Suprapubic skin (tissue), 4 donors: Measurements from ENCODE around the gene SCP2D1.

Source experiments
- CTCF ChIP-seq, 2 donors: fragments of 200-600 bp in 1 of 2; fragments of 450-650 bp in 1 of 2; sonication (generic) in 1 of 2; IDR thresholded peaks; one replicate each; pipeline ENCODE4 v1.5.1; 2016 to 2019; ENCODE audit warnings: antibody characterized with exemption in 2 of 2, mild to moderate bottlenecking in 1 of 2, moderate library complexity in 1 of 2
- EP300 ChIP-seq: sonication (generic); formaldehyde crosslinking; IDR thresholded peaks from one replicate; pipeline ENCODE4 v1.6.1; 2017; ENCODE audit warnings: antibody characterized with exemption
- POLR2A ChIP-seq, 2 donors: fragments of 450-650 bp; IDR thresholded peaks; one replicate each; pipeline ENCODE4 v1.6.1; 2017; ENCODE audit warnings: antibody characterized with exemption in 2 of 2, mild to moderate bottlenecking in 2 of 2, moderate library complexity in 2 of 2
- POLR2AphosphoS5 ChIP-seq, 3 donors: sonication (generic); formaldehyde crosslinking; IDR thresholded peaks; one replicate each; pipeline ENCODE4 v1.6.1; 2017; ENCODE audit warnings: antibody characterized with exemption in 3 of 3

DNA sequence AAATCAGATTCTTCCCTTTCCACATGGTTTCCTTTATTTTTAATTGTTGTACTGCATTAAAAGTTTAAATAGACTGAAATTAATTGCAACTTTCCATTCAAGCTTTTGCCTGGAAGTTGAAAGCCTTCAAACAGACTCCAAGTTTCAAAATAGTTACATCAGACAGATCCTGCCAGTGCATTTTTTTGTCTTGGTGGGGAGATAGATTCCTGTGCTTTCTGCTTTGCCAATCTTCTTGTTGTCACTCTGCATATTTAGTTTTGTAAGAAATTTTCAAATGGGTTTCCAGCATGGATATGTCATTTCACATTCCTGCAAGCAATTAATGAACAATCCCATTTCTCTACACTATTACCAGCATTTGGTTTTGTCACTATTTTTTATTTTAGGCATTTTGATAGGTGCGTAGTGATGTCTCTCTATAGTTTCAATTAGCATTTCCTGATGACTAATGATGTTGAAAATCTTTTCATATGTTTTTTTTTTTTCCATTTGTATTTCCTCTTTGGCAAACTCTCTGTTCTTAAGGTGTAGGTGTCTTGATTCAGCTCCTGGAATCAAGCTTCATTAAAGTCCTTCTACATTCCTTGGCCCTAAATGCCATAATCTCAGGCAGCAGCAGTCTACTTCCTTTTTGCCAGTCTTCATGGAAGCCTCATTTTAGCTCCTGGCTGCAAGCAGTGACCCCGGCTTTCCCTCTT lies 40.5 kb downstream of the SCP2D1 start:
- no peak for TF ChIP-seq CTCF (IDR thresholded peaks at IDR 0.05)
- TF ChIP-seq POLR2A (IDR thresholded peaks at IDR 0.05): no peak
- TF ChIP-seq POLR2AphosphoS5 (IDR thresholded peaks at IDR 0.05): no peak
- no peak for TF ChIP-seq EP300
